ENCODE data around the gene REXO1. TPM values are rescaled to one million over a fixed set of nuclear protein-coding genes. Genes with fewer than 3 reads are reported as not detected.

Gene REXO1
- total and polyA plus RNA-seq, 2 of the 8 experiments (the other 6 are each of a cell fraction or from before 2014, with no cell fraction given), result 42.4 to 44.3 TPM

DNA sequence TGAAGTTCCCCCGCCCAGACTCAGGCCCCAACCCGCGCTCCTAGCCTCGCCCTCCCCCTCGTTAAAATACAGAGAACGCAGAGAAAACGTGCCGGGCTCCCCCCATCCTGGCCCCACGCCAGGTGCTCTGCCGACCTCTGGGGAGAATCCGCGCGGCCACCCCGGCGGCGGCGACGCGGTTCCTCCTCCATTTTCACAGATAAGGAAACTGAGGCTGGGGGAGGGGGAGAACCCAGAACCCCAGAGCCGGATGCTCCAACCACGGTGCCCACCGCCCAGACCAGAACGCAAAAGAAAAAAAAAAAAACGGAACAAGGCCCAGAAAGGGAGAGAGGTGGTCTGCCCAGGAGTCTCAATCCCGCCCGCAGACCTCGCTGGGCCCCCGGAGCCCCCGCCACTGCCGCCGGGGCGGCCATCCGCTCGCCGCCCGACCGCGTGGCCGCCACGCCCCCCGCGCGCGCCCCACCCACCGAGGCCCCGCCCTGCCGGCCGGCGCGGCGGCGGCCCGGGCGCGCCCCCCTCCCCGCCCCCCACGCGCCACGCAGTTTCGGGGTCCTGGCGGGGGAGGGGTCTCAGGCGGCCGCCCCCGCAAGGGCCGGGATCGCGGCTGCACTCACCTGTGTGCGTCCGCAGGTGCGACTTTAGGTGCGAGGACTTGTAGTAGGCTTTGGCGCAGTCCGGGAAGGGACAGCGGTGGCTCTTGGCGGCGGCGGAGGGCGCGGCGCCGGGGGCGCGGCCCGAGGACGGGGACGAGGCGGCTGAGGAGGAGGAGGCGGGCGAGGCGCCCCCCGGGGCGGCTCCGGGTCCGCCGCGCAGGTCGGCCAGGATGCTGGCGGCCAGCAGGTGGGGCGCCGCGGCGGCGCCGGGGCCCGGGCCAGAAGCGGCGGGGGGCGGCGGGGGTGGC, 14.4 kb upstream of the REXO1 start (continued):
- TF ChIP-seq POU5F1 (IDR thresholded peaks at IDR 0.05; ENCODE audit: low read depth, low read length) (no peak), GTF2F1 (IDR thresholded peaks at IDR 0.05; ENCODE audit: borderline replicate concordance, low read depth, low read length) (no peak), CBX8 (IDR thresholded peaks at IDR 0.05; ENCODE audit: borderline replicate concordance, low read depth, low read length) (no peak)
- TF ChIP-seq, protein P1, sequence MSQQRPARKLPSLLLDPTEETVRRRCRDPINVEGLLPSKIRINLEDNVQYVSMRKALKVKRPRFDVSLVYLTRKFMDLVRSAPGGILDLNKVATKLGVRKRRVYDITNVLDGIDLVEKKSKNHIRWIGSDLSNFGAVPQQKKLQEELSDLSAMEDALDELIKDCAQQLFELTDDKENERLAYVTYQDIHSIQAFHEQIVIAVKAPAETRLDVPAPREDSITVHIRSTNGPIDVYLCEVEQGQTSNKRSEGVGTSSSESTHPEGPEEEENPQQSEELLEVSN (IDR thresholded peaks at IDR 0.05), result peak; percentile 22; the same call in 1 of the 2 replicates

All from H1 (cell line).